Activated naive CD8-positive, alpha-beta T cell treated with anti-CD3 and anti-CD28 coated beads, Interleukin-2, amount 50 U/mL, for 16 hours (primary cell): Measurements from ENCODE around the gene CSH2.

Experiments used
- DNase-seq: peaks from one replicate; pipeline ENCODE4 v3.0.0-alpha.2; 2020; ENCODE audit warnings: low read depth, low spot score

Gene CSH2

DNA sequence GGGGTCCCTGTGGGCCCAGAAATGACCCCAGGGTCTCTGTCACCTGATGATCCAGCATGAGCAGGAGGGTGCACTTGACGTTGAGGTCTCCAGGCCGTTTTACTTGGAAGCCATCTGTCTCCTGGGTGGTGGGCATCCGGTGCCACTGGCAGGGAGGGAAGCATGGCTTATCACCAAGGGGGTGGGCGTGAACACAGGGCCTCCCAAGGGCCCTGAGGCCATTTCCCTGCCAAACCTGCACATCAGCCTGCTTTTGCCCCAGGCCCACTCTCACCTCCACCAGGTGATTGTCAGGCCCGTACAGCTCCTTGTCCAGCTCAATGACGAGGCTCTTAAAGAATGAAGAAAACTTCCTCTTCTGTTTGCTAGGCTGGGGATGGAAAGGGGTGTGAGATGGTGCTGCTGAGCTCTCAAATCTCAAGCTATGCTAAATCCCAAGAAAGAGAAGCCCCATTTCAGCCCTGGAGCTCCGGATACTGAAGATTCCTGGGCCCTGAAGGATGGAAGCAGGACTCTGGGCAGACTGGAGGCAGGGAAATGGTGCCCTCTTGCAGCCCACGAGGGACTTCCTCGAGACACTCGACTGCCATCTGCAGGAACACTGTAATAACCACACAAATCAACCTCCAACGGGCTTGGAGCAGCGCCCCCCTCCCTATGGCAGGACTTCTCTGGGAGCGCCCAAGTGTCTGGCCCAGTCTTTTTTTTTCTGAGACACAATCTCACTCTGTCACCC is 38.9 kb downstream of the CSH2 start:
- peak; percentile 37 for DNase-seq

DNA sequence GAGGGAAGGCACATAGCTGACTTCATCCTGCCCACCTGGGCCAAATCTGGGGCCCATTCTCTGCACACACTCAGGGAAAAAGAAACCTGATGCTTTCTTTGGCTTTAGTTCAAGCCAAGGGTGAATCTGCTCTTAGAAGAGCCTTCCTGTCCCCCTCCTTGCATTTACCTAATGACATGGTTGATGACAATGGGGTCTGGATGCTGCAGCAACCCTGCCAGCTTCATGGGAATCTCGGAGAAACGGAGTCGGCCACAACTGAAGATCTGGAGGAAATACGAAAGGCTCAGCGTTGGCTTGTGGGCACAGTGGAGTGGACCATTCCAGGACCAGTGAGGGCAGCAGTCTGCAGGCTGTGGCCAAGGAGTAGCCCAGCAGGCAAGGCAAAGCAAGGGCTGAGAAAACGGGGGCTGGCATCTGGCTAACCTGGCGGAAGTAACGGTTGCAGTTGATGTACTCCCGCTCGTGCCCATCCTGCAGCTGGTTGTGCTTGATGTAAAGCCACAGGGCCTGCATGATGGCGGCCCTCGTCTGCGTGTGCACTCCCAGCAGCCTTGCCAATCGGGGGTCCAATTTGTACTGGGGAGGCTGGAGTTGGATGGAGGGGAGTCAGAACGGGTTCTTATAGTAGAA is 39.6 kb downstream of the CSH2 start:
- no peak for DNase-seq

DNA sequence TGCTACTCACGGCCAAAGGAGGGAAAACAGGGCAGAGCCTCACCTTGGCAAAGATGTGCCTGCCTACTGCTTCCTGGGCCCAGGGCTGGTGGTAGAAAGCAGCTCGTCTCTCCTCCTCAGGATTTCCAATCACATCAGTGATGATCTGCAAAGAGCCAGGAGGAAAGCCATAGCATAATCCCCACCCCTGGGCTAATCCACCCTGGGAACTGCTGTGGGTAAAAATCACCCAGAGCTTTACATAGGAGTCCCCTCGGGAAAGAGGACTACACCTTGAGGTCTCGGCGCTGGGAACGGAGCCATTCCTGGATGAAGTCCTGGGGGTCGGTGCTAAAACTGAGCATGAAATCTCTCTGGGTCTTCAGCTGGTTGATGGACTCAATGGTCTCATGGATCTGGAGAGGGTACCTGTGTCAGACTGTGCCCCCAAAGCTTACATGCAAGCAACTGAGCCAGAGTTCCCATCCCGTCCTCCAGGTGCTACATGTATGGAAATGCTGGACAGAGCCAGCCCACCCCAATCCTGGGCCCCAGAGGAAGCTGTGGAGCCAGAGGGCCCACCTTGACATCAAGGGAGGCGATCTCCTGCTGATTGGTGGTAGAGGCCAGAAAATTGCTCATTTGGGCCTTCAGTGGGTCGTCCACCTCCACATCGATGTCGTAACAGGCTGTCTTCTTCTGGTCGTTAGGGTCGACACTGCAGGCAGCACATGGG is 40.3 kb downstream of the CSH2 start:
- no peak for DNase-seq

DNA sequence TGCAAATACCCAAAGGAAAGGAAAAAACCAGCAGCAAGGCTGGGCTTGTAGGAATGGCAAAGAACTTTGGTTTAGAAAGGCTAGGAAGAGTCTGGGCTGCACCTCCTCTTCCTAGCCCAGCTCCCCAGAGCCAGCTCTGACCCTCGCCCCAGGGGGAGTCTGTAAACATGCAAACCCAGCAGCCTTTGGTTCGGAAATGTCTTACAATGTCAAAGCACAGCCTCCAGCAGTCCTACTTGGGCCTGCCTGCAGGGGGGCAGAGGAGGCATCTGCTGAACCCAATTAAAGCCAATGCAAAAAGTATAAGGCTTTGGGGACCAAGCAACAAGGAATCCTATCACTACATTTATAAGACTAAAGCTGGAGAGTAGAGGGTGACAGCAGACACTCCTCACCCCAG is 41.0 kb downstream of the CSH2 start:
- no peak for DNase-seq

DNA sequence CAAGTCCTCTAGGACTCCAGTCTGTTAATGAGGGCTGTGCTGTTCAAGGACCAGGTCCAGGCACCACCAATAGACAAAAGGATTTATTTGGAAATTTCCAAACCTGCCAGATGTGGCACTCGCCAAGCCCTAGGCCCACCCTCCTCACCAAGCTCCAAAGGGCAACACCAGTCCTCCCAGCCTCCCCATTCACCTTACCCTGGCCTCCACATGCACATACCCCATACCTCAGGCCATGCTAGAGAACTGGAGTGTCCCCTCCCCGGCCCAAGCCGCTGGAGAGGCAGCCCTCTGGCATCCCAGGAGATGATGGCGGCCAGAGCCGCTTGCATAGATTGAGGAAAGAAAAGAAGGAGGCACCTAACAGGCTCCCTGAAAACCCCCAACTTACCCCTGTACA is 41.5 kb downstream of the CSH2 start:
- no peak for DNase-seq

DNA sequence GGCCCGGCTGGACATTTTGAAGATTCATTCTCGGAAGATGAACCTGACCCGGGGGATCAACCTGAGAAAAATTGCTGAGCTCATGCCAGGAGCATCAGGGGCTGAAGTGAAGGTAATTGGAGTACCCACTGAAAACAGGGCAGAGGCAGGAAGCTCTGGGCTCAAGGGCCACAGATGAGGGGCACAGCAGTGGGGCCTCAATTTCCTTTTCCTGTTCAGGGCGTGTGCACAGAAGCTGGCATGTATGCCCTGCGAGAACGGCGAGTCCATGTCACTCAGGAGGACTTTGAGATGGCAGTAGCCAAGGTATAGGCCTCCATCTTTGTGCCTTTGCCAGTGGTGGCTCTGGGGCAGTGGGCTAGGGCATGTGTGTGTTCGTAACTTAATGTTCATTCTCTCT is 42.0 kb downstream of the CSH2 start:
- no peak for DNase-seq

DNA sequence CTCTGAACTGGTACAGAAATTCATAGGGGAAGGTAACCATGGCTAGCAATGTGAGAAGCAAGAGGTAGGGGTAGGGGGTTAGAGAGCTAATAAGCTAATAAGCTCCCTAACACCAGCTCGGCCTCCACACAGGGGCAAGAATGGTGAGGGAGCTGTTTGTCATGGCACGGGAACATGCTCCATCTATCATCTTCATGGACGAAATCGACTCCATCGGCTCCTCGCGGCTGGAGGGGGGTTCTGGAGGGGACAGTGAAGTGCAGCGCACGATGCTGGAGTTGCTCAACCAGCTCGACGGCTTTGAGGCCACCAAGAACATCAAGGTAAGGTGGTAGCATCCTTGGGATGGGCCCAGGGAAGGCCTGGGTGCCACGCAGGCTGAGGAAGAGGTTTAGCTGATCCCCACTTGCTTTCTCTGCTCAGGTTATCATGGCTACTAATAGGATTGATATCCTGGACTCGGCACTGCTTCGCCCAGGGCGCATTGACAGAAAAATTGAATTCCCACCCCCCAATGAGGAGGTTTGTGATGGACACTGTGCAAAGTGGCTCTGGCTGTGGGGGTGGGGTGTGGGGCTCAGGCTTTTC is 42.5 kb downstream of the CSH2 start:
- DNase-seq, result no peak

DNA sequence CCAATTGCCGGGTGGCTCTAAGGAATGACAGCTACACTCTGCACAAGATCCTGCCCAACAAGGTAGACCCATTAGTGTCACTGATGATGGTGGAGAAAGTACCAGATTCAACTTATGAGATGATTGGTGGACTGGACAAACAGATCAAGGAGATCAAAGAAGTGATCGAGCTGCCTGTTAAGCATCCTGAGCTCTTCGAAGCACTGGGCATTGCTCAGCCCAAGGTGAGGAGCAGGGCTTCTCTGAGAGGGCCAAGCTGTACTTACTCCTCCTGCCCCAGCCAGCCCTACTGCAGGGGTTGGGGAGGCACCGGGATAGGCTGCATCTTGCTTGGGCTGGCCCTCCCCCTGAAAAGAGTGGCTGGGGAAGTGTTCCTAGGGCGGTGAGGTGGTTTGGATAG is 43.2 kb downstream of the CSH2 start:
- DNase-seq, result no peak

DNA sequence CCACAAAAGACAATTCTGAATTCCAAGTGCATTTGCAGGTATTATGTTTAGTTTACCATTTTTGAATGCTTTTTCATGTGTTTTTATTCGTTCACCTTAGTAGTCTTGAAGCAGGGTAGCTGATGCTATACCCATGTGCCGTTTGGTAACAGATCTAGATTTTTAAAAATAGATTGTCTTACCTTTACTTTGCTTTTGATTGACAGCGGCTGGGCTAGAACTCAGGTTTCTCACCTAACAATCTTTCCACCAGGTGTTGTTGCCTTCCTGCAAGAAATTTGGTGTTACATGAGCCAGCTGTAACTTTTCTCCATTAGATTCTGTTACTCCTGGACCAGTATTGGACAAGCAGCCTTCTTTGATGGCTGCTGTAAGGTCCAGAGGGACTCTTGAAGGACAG is 44.5 kb downstream of the CSH2 start:
- DNase-seq, result no peak

DNA sequence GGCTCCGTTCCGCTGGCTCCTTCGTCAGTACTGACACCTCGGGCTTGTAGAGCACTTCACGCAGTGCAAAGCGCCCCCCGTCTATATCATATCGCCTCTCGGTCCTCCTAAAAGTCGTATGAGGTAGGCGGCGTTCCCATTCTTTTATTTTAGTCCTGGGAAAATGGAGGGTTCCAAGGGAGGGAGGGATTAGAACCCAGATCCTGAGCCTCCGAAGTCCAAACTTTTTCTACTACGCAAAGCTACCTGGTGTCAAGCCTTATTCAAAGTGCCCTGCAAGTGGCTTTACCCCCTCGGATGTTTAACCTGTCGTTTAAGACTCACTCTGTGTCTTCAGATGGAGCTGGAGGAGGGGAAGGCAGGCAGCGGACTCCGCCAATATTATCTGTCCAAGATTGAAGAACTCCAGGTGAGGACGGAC is 45.7 kb downstream of the CSH2 start:
- no peak for DNase-seq

DNA sequence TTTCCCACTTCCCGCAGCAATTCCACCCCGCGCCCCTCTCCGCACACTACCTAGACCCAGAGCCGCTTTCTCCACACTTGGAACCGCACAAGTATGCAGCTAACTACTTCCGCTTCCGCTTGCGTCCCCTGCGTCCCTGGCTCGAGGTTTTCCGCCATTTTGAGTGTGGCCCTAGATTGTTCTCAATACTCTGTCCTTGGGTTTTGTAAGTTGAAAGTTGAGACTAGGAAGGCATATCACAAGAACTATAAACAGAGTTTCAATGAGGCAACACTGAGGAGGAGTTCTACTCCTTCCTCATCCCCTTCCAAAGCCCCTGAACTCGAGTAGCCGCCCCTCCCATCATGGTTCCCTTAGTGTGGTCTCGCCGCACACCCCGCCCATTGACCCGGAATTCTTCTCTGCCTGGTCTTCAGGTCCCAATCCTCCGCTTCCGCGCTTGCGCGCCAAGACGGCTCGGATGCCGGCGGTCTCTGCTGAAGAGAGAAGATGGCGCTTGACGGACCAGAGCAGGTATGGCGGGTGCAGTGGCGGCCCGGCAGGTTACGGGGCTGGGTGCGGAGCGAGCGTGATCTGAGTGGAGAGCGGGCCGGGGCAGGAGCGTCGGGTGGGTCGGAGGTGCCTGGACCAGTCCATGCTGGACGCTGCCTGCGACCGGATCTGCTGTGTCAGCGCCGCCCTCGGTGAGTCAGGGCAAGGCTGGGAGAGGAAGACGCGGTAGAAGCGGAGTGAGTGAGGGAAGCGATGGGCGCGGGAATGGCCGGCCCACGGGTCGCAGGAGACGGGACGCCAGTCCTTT is 46.3 kb downstream of the CSH2 start, which contains the start of the genes FTSJ3 and PSMC5:
Gene FTSJ3 (minus strand): TSS at position 662 of the 799 bp plus-strand sequence. CDS start 761 bp downstream, outside the sequence.
Gene PSMC5 (plus strand): TSS at position 430 of the 799 bp plus-strand sequence. CDS start 60 bp downstream, at position 490.
- DNase-seq, result peak; percentile 93

DNA sequence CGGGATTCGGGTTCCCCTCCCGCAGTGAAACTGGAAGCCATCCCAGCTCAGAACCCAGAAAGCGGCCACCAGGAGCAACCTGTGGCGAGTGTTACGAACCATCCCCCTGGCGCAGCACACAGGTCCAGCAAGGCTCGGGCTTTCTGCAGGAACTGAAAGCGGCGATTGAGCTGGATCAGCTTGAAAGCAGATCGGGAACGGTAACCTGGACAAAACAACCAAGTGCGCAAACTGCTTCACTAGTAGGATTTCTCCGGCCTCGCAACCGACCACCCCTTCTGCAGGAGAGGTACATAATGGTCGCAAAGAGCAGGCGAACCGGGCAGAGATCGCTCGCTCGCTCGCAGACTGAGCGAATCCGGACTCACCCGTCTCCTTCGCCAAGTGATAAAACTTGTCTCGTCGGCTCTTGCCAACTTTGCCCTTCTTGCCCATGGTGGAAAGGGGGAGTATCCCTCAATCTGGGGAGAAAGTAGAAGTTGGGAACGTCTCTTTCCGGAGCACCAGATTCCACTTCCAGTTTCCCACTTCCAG is 46.9 kb downstream of the CSH2 start:
- DNase-seq, result no peak

DNA sequence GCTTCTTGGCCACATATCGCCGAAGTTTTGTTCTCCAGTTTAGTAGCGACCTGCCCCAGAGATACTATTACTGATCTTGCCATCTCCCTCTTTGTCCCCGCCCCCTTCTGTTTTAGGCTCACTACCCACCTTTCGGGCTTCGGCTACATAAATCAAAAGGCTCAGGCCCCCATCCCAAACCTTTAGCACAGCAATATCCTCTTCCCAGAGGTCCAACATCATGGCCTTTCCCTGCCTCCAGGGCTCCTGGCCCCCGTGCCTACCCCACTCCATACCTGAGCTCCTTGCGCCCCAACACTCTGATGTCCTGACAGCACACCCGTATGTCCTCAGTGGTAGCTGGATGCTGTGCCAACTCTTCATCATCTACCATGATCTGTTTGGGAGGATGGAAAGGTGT is 49.1 kb downstream of the CSH2 start:
- DNase-seq, result no peak

DNA sequence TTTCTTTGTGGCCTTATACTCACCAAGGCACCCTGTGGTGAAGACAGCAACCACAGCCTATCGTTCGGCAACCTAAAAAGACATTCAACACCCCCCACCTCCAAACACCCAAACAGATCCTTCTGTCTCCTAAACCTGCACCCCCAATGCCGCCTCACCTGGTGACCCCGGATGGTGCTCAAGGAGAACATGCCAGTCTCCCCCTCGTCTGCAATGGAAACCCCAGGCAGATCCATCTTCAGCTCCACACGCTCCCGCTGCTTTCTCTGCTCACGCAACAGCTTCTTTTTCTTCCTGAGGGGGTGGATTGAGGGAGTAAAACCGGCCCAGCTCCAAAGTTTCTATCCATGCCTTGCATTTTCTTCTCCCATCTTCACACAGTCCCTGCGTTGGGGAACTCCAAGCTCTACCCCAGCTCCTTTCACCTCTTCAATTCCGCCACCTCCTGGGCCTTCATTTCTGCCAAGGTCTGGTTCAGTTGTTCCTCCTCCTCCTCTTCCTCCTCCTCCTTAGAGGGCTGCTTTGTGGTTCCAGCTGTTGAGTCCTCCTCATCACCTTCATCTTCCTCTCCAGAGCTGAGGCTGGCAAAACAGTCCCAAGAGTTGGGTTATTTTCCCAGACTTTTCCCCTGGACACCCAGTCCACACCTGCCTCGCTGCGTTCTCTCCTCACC is 49.7 kb downstream of the CSH2 start:
- no peak for DNase-seq

DNA sequence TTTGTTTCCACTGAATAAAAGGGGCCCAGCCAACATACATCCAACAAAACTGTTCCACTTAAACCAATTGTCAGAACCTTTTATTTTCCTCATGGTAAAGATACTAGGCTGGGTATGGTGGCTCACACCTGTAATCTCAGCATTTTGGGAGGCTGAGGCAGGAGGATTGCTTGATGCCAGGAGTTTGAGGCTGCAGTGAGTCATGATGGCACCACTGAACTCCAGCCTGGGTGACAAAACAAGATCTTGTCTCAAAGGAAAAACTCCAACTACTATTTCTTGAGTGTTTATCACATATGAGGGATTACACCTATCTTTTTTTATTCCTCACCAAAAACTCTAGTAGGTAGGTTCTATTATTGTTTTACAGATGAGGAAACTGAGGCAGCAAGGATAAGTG is 50.9 kb downstream of the CSH2 start:
- no peak for DNase-seq
